Fibroblast of mammary gland (primary cell): ENCODE results near the gene ST8SIA5.
A peak's percentile ranks its signal among the peaks of the same experiment; 100 is the strongest.

Experiments used
- DNase-seq: peaks from one replicate; pipeline ENCODE4 v3.0.0-alpha.2; 2010; ENCODE audit warnings: low read depth
- H3K4me3 ChIP-seq: 2 replicates; pipeline ENCODE4 v1.5.1; 2011; ENCODE audit warnings: low read depth, mild to moderate bottlenecking, low read length, moderate library complexity; ENCODE audit not compliant: control insufficient read depth
- TF ChIP-seq, protein P1 (sequence below): conservative IDR thresholded peaks from 2 replicates; pipeline ENCODE4 v1.5.1; 2011; ENCODE audit warnings: low read depth, low read length, inconsistent platforms; ENCODE audit not compliant: control insufficient read depth, insufficient read depth

ST8SIA5 gene

DNA sequence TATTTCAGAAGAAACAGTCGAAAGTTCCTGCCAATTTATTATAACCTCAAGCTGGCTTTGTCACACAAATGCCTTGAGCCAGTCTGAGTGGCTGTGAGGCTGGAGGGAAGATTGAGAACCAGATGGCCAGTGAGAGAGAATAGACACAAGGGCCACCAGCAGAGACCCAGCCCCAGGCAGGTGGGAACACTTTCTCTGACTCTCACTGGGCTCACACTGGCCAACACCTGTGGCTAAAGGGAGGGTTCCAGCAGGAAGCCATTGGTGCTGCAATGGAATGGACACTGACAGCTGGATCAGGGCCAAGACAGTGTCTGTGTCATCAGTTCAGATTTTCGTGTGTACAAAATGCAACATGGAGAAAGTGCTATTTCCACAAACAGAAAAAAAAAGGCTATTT, 129.7 kb downstream of the ST8SIA5 start:
- TF ChIP-seq, protein P1, sequence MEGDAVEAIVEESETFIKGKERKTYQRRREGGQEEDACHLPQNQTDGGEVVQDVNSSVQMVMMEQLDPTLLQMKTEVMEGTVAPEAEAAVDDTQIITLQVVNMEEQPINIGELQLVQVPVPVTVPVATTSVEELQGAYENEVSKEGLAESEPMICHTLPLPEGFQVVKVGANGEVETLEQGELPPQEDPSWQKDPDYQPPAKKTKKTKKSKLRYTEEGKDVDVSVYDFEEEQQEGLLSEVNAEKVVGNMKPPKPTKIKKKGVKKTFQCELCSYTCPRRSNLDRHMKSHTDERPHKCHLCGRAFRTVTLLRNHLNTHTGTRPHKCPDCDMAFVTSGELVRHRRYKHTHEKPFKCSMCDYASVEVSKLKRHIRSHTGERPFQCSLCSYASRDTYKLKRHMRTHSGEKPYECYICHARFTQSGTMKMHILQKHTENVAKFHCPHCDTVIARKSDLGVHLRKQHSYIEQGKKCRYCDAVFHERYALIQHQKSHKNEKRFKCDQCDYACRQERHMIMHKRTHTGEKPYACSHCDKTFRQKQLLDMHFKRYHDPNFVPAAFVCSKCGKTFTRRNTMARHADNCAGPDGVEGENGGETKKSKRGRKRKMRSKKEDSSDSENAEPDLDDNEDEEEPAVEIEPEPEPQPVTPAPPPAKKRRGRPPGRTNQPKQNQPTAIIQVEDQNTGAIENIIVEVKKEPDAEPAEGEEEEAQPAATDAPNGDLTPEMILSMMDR, result no peak
- H3K4me3 ChIP-seq, result no peak overlapping the region
- no peak for DNase-seq

DNA sequence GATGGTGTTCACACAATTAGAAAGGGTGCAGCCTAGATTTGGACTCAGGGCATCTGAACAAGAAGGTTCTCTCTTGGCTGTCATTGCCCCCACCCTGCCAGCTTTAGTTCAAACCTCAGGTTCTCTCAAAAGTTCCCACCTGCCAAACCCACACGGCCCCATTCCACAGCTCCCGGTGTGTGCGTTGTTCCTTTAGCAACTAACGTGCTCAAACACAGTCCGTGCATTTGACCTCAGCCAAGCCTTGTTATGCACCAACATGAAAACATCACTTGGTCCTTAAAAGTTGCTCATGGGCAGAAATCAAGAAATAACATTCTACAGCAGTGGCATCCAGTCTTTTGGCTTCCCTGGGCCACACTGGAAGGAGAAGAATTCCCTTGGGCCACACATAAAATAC, 131.8 kb downstream of the ST8SIA5 start:
- no peak for DNase-seq
- TF ChIP-seq, protein P1, result no peak
- H3K4me3 ChIP-seq, result no peak overlapping the region

DNA sequence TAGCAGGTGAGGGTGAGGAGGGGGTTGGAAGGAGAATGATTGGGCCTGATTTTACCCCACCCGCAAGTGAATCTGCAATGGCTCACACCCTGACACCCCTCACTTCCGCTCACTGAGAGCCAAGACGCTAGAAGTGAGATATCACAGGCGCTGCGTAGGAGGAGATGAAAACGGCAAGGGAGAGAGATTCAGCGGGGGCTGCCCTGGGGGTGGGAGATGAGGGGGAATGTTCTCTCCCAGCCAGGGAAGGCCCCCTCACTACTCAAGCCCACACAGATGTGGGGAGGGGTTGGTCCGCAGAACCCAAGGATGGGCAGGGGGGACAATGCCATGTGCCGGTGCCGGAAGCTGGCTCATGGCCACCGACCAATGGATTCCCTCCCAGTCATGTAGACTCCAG, 132.7 kb downstream of the ST8SIA5 start:
- H3K4me3 ChIP-seq, result no peak overlapping the region
- DNase-seq, result no peak
- TF ChIP-seq, protein P1, result no peak

DNA sequence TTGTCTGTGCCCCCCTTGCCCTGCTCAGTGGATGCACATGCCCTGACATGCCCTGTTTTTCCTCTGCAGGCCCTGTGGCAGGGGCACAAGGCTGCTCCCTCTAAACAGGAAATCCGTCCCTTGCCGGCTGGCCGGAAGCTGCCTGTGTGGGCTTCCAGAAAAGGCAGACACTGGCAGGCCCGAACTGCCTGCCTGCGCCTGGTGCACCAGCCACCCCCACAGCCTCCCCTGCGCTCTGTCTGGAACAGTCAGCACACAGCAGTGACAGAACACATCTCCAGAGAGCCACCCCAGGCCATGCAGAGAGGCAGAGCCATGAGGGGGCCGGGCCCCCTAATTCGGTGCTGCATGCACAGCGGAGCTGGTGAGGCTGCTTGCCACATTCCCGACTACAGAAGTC, 133.3 kb downstream of the ST8SIA5 start:
- DNase-seq, result no peak
- TF ChIP-seq, protein P1, result no peak
- no peak overlapping the region for H3K4me3 ChIP-seq

DNA sequence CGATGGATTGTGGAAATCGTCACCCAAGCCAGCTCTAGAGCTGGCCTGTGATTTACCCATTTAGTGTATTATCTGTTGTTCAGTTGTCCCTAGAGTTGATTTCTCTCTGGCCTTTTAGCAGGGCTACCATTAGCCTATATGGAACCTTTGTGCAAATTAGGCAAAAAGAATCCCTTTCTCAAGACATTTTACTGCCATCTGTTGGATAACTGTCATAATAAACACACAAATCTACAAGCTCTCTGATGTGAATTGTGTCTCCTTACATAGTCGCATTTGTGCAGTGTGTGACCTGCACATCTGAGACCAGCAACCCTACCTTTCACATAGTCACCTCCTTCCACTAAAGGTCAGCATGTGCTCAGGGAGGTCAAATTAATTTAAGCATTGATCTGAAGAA, 133.9 kb downstream of the ST8SIA5 start:
- H3K4me3 ChIP-seq, result no peak overlapping the region
- TF ChIP-seq, protein P1, result peak; percentile 11
- peak; percentile 28 for DNase-seq

DNA sequence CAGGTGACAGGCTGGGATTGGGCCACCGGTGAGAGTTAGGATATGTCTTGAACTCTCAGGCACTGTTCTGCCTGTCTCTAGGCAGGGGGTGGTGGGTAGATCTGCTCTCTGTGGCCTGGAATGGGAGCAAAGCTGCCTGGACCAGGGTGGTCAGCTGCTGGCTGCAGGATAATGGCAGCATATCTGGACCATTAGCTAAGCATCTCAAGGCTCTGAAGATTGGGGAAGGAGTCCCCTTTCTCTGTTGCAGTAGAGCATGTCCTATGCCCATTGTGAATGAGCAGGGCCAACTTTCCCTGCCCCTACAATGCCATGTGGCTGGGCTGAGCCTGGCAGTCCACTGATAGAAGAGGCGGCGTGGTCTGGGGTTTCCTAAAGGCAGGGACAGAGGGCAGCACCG, 134.4 kb downstream of the ST8SIA5 start:
- TF ChIP-seq, protein P1, result no peak
- DNase-seq, result no peak
- no peak overlapping the region for H3K4me3 ChIP-seq

DNA sequence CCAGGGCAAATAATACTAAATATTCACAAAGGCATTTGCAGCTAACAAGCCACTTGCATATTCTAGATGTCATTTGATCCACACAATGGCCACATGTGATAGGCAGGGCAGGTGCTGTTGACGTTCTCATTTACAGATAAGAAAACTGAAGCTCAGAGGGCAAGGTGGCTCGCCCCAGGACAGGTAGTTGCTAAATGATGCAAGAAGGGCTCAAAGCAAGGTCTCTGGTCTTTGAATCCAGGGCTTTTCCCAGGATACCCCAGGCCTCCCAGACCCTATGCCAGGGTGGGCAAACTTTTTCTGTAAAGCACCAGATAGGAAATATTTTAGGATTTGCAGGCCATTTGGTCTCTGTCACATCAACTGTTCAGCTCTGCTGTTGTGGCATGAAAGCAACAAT, 135.0 kb downstream of the ST8SIA5 start:
- TF ChIP-seq, protein P1, result no peak
- DNase-seq, result no peak
- no peak overlapping the region for H3K4me3 ChIP-seq
